ENCODE data around the gene ATP2A2.
"Not testable (repeated sequence)": the region's sequence is repeated elsewhere in the genome, so short reads cannot be mapped to it uniquely, and the experiment has no call there.

The ATP2A2 gene

DNA sequence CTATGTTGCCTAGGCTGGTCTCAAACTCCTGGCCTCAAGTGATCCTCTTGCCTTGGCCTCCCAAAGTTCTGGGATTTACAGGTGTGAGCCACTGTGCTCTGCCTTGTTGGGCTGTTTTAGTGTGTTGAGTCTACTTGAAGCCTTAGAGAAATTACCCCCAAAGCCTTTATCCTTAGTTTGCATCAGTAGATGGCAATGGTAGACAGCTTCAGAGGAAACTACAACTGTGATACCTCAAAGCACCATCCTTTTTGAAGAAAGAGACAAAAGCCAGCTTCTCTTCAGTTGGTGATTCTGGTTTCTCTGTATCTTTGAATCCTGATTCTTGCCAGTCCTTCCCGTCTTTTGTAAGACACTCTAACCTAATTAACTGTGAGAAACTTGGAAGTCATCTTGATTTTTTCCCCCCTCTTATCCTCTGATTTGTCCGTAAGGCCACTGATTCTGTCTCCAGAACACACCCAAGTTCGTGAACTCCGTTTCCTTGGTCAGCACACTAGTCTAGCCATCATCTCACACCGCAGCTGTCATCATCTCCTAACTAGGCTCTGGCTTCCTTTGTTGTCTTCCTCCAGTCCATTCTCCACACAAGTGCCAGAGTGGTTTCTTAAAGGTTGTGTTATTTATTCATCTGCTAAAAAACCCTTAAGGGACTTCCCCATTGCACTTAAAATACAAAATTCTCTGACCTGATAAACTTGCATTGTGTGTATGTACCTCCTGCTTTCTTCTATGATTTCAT lies 20.2 kb downstream of the ATP2A2 start:
- no peak for DNase-seq (ENCODE audit: low read depth)

DNA sequence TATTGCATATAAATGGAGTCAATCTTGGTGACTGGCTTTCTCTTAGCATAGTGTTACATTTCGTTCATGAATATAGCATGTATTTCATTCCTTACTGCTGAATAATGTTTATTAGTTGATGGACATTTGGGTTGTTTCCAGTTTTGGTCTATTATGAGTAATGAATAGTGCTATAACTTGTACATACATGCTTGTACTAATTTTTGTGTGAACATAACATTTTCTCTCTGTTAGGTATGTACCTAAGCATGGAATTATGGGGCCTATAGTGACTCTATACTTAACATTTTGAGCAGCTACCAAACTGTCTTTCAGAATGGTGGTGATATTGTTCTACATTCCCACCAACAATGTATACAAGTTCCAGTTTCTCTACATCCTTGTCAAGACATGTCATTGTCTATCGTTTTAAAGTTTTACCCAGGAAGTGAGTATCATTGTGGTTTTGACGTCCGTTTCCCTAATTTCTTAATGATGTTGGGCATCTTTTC lies 23.1 kb downstream of the ATP2A2 start:
- no peak for DNase-seq (ENCODE audit: low read depth)

DNA sequence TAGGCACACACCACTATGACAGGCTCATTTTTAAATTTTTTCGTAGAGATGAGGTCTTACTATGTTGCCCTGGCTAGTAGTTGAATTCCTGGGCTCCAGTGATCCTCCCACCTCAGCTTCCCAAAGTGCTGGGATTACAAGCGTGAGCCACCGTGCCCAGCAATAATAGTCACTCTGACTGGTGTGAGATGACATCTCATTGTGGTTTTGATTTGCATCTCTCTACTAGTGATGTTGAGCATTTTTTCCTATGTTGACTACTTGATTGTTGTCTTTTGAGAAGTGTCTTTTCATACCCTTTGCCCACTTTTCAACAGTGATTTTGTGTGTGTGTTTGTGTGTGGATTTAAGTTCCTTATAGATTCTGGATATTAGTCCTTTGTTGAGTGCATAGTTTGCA lies 26.3 kb downstream of the ATP2A2 start:
- no peak for DNase-seq (ENCODE audit: low read depth)

DNA sequence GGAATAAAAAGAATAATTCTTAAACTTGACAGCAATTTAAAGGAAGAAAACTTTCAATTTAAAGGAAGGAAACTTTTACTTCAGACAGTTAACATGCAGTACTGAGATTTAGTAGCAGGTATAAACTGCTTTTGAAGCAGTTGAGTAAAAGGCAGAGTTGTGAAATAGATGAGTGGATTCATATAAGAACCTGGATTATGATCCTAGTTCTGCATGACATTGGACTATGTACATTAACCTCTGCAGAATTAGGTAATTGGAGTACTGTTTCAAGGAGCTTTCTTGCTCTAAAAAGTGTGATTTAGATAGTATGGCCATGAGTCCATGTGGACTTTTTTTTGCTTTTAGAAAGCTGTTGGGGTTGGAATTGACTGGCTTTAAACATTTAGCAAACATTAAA lies 29.7 kb downstream of the ATP2A2 start:
- no peak for DNase-seq (ENCODE audit: low read depth)

DNA sequence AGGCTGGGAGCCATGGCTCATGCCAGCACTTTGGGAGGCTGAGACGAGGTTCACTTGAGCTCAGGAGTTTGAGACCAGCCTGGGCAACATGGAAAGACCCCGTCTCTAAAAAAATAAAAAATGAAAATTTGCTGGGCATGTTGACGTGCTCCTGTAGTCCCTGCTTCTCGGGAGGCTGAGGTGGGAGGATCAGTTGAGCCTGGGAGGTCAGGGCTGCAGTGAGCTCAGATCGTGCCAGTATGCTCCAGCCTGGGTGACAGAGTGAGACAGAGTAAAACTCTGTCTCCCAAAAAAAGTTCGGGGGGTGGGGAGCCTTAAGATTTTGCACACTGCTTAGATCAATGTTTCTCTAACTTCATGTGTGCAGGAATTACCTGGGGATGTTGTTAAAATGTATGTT lies 30.9 kb downstream of the ATP2A2 start:
- no peak for DNase-seq (ENCODE audit: low read depth)

DNA sequence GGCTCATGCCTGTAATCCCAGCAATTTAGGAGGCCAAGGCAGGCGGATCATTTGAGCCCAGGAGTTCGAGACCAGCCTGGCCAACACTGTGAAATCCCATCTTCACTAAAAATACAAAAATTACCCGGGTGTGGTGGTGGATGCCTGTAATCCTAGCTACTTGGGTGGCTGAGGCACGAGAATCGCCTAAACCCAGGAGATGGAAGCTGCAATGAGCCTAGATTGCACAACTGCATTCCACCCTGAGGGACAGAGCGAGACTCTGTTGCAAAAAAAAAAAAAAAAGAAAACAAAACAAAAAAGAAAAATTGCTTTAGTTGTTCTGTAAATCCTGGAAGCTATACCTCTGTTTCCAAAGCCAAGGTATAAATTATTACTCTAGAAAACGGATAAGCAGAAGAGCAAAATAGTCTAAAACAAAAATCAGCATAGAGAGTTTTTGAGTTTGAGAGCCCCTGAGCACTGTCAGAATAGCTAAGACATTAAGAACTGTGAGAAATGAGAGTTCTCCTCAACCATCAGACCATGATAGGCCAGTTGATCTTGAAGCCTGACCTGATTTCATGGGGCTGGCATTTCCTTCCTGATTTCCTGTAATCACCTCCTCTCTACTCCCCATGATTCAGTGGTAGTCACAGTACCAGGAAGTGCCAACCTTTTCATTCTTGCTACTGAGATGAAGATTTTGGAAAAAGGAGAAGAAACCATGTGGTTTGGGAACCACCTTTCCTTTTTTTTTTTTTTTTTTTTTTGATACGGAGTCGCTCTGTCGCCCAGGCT lies 31.7 kb downstream of the ATP2A2 start:
- DNase-seq (ENCODE audit: low read depth) = no peak

DNA sequence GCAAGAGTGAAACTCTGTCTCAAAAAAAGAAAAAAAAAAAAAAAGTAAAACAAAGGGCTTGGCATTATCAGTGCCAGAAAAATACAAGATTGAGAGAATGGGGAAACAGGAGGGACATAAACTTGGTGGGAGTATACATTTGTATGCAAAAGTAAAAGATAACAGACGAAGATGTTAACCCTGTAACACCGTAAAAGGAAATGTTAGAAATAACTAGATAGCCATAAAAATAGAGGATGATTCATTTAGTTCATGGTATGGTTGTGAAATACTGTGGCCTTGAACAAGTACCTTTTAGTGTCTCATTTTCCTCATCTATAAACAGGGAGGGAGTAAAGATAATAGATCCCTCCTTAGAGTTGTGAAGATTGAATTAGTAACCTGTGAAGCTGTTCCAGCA lies 33.3 kb downstream of the ATP2A2 start:
- DNase-seq (ENCODE audit: low read depth) = no peak

DNA sequence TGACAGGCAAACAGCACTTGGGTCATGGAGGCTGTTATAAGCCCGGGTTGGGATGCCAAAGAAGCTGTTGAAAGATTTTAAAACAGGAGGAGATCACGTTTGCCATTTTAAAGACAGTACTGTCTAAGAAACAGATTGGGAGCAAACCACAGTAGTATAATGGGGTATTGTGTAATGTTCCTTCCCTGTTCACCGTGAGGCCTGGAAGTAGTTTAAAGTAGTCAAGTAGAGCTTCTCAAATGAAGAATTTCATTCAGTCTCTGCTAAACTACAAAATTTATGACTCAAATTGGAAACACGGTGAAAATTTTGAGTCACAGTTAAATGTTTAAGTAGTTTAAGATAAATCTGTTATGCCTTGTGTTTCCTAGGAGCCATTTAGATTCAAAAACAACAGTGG lies 35.8 kb downstream of the ATP2A2 start:
- no peak for DNase-seq (ENCODE audit: low read depth)

DNA sequence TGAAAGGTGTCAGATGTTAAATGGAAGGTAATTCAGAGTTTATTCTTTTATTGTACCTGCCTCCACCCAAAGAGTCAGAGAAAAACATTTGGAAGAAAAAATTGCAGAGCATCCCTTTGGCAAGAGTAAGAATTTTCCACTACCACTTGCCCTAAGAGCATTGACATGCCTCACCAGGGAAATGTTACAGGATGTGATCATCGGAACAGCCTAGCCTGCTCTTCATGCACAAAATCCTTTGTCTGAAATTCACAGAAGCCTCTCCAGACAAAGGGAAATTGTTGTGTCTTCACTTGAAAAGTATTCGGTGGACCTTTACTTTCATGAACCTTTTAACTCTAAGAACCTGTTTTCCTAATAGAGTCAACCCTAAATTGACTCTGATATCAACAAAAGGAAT lies 36.9 kb downstream of the ATP2A2 start:
- no peak for DNase-seq (ENCODE audit: low read depth)

DNA sequence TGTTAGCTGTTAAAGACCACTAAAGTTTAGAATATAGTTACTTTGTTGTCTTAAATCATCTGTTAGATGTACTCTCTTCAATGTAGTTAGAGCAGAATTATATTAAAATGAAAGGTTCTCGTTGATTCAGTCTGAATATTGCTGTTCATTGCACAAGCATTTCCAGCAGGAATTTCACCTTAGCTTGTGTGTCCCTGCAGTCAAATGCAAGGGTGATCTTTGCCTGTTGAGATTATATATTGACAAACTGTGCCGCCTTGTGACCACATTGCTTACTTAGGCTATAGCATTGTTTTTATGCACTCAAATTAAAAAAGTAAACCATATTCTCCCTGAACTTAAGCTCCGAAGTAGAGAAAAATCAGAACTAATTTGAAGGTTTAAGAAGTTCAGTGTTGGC lies 39.5 kb downstream of the ATP2A2 start:
- no peak for DNase-seq (ENCODE audit: low read depth)

DNA sequence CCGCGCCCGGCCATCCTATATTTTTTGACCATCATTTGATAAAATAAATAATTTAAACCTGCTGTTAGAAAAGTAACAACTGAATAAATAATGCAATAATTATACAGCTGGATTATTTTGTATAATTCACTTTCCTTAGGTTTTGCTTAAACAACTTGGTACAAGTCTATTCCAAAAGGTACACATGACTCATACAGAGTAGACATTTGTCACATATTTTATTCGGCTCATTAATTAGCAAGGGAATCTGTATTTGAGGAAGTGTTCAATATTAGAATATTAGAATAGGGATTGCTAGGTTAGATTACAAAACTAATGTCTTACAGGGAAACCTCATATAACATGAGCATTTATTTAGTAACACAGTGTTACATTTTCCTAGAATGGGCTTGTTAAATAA lies 48.7 kb downstream of the ATP2A2 start:
- no peak for DNase-seq (ENCODE audit: low read depth)

DNA sequence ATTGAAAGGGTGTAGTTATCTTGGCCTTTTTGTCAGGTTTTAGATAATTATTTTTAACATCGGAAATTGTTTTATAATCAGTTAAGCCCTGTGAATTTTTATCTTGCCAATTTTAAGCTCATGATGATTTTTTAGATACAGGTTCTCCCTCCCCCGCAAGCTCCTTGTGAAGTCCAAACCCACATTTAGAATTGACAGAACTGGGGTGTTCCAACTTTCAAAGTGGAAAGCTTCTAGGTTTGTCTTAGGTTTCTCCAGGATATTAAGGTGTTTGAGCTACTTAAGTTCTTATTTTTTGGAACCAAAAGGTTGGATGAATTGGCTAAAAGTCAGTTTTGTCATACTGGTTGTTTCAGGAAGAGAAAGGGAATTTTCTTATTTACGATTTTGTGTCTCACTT lies 49.1 kb downstream of the ATP2A2 start:
- no peak for DNase-seq (ENCODE audit: low read depth)

DNA sequence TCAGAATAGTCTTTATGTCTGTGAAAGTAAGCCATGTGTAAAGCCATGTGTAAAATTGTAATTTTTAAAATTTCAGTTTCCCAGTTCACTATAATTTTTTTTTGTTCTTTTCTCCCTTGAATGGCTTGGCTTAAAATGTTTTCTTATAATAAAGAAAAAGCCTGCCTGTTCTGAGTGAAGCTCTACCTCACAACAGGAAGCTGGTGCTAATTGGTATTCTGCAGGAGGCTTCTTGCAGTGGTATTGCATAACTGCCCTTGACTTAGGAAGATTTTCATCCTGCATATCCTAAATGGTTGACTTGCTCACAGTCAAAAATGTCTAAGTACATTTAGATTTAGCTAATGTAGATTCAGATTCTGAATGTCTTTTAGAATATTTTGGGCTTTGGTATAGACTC lies 49.5 kb downstream of the ATP2A2 start:
- DNase-seq (ENCODE audit: low read depth) = no peak

DNA sequence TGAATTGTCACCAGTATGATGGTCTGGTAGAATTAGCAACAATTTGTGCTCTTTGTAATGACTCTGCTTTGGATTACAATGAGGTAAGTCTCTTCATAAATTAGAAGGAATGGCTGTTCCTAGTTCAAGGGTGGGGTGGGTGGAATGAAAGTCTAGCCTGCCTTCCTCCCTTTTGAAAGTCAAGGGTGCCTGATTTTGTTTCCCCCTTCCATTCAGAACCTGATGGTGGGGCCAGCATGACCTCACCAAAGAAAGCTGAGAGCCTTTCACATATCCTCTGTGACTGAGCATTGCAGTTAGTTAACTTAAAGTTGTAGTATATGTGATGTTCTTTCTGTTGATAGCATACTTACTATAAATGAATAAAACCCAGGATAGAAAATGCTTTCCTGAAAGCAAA lies 52.2 kb downstream of the ATP2A2 start:
- no peak for DNase-seq (ENCODE audit: low read depth)

DNA sequence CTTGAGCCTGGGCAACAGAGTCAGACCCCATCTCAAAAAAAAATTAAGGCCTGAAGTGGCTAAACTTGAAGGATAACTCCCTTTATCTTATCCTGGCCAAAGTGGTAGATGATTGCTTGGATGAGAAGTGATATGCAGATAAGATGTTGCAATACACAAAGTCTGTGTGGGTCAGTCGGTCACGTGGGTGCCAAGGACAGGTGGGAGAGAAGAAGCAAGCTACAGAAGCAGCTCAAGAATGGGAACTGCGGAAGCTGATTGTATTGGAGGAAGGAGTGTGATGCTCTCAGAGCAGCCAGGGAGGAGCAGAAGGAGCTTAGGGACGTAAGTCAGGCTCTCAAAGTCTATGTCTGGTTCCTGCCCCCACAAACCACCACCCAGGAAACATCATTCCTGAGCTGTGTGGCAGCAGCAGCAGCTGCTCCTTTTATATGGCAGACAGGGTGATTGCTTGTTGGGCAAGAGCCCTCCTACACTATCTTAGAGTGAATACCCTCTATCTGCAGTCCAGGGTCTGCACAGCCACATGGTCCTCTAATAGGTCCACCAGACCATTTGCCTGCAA lies 54.5 kb downstream of the ATP2A2 start:
- no peak for DNase-seq (ENCODE audit: low read depth)

DNA sequence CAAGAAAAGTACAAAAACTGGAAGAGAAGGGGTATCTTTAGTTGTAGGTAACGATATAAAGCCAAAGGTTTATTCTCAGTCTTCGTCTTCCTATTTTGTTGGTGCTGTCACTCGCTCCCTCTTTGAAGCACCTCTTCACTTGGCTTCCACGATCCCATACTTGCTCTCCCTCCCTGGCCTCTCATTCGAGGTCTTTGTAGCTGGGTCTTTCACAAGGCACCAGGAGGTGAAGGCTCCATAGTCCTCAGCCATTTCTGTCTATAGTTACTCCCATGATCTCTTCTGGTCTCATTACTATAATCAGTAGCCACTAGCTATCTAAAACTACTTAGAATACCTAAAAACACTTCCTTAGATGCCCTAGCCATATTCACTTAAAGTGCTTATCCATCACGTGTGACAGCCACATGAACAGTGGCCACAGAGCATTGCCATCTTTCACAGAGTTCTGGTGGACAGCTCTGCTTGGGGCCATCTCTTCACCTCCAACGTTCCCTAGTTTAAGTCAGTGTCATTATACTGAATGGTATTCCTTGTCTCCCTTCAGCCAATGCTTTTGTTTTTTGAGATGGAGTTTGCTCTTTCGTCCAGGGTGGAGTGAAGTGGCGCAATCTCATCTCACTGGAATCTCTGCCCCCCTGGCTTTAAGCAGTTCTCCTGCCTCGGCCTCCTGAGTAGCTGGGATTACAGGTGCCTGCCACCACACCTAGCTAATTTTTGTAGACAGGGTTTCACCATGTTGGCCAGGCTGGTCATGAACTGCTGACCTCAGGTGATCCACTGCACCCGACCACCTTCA lies 57.1 kb downstream of the ATP2A2 start:
- no peak for DNase-seq (ENCODE audit: low read depth)

DNA sequence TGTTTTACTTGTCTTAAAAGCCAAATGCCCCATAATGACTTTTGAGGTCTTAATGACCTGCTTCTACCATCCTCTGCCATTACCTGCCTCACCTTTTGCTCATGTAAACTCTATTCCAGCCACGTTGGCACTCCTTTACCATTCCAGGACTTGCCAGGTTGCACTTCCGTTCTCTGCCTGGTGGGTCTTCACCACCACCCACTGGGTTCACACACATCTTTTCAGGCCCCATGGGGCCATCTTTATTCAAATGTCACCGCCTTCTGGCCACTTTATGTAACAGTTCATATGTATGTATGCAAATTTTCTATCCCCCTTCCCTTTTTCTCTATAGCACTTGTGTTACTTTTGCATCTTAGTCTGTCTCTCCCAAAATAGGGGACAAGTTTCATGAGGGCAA lies 57.7 kb downstream of the ATP2A2 start:
- DNase-seq (ENCODE audit: low read depth) = no peak

DNA sequence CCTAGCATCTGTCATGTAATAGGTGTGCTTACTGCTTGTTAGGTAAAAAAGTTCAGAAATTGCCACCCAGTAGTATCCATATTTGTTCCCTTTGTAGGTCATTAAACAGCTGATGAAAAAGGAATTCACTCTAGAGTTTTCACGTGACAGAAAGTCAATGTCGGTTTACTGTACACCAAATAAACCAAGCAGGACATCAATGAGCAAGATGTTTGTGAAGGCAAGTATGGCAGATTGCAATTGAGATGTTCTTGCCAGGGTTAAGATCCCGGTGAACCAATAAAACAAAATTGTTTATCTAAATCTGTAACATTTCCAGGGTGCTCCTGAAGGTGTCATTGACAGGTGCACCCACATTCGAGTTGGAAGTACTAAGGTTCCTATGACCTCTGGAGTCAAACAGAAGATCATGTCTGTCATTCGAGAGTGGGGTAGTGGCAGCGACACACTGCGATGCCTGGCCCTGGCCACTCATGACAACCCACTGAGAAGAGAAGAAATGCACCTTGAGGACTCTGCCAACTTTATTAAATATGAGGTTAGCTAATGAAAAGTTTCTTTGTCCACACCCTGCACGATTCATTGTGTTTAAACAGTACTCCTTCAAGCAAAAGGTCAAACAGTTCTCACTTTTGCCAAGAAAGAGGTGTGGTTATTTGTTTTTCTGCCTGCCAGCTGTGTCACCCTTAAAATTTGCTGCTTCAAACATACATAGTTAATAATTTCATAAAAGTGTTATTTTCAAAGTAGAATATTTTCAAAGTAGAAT lies 58.3 kb downstream of the ATP2A2 start:
- DNase-seq (ENCODE audit: low read depth) = no peak

DNA sequence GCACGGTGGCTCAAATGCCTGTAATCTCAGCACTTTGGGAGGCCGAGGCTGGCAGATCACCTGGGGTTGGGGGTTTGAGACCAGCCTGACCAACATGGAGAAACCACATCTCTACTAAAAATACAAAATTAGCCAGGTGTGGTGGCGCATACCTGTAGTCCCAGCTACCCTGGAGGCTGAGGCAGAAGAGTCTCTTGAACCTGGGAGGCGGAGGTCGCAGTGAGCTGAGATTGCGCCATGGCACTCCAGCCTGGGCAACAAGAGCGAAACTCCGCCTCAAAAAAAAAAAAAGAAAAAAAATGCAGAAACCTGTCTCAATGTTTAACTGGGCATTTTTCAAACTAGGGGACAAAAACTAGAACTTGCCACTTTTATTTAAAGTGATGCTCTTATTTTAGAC lies 59.2 kb downstream of the ATP2A2 start:
- DNase-seq (ENCODE audit: low read depth) = not testable (repeated sequence)

DNA sequence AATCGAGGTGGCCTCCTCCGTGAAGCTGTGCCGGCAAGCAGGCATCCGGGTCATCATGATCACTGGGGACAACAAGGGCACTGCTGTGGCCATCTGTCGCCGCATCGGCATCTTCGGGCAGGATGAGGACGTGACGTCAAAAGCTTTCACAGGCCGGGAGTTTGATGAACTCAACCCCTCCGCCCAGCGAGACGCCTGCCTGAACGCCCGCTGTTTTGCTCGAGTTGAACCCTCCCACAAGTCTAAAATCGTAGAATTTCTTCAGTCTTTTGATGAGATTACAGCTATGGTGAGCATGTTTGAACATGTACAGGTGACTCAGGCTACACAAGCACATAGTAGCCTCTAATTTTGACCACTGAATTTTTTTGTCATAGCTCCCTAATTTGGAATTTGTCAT lies 59.7 kb downstream of the ATP2A2 start:
- DNase-seq (ENCODE audit: low read depth) = no peak

DNA sequence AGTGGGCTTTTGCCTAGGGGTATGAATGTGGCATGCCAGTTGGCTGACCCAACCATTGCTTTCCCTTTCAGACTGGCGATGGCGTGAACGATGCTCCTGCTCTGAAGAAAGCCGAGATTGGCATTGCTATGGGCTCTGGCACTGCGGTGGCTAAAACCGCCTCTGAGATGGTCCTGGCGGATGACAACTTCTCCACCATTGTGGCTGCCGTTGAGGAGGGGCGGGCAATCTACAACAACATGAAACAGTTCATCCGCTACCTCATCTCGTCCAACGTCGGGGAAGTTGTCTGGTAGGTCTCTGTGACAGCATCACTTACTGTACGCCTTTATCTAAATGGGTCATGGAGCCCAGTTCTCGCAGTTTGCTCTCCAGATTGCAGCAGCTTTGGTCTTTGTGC lies 61.1 kb downstream of the ATP2A2 start:
- no peak for DNase-seq (ENCODE audit: low read depth)

DNA sequence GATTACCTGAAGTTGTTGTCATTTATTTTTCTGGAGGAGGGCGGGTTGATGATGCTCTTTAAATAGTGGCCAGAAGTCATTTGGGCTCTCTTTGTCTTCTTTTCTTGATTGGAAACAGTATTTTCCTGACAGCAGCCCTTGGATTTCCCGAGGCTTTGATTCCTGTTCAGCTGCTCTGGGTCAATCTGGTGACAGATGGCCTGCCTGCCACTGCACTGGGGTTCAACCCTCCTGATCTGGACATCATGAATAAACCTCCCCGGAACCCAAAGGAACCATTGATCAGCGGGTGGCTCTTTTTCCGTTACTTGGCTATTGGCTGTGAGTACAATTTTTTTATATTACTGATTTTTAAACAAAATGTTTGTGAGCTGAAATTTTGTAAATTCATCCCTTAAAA lies 62.1 kb downstream of the ATP2A2 start:
- no peak for DNase-seq (ENCODE audit: low read depth)
